ENCODE measurements around the gene TNFRSF11A. TPM values are rescaled to one million over a fixed set of nuclear protein-coding genes. Genes with fewer than 3 reads are reported as not detected.

The TNFRSF11A gene
- total RNA-seq, 3 donors from 2014 or later: 23.3 to 87.3 (median 59.3) TPM

GRCh38 chr18:62399781-62400308, 74.7 kb downstream of the TNFRSF11A start:
- ATAC-seq: peak; percentile 80
- intact Hi-C loops (cut with DNase I, micrococcal nuclease): no loop called here

GRCh38 chr18:62400916-62401315, 75.8 kb downstream of the TNFRSF11A start:
- H3K4me3 ChIP-seq: no peak overlapping the region
- H3K9me3 ChIP-seq: no peaks in the 10 kb centered on the region
- intact Hi-C loops (cut with DNase I, micrococcal nuclease): no loop called here
- ATAC-seq: no peak
- peaks cover 11% of the 10 kb centered on the region for H3K4me1 ChIP-seq (ENCODE audit: low read depth)
- no peaks in the 10 kb centered on the region for H3K36me3 ChIP-seq (ENCODE audit: low read depth)
- DNase-seq: no peak
- no peak for TF ChIP-seq CTCF (IDR thresholded peaks at IDR 0.05)

More at GRCh38 chr18:62399781-62400308, 74.7 kb downstream of the TNFRSF11A start:
- no peak for TF ChIP-seq CTCF (IDR thresholded peaks at IDR 0.05)
- Histone ChIP-seq H3K36me3 (ENCODE audit: low read depth) (no peaks in the 10 kb centered on the region), H3K9me3 (no peaks in the 10 kb centered on the region), H3K4me3 (no peak overlapping the region), H3K4me1 (ENCODE audit: low read depth) (peaks cover 11% of the 10 kb centered on the region)
- peak in 1 of 3 donors; percentile 42 for DNase-seq

DNA sequence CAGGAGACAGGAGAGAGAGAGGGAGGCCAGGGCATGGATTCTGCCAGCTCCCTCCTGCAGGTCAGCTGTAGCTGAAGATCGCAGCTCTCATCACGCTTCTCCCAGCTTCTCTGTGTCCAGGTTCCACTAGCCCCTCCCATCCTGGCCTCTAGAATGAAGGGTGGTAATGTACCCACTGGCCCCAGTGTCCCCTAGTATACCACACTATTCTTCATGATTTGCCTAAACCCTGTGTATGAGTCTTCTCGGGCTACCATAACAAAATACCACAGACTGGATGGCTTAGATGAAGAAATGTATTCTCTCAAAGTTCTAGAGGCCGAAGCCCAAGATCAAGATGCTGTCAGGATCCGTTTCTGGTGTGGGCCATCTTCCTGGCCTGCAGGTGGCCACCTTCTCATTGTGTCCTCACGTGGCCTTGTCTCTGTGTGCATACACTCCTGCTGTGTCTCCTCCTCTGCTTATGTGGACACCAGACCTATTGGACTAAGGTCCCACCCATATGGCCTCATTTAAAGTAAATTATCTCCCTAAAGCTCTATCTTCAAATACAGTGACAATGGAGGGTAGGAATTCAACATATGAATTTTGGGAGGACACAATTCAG, 77.3 kb downstream of the TNFRSF11A start:
- Histone ChIP-seq H3K9me3 (no peaks in the 10 kb centered on the region), H3K4me3 (no peak overlapping the region), H3K36me3 (ENCODE audit: low read depth) (no peaks in the 10 kb centered on the region), H3K4me1 (ENCODE audit: low read depth) (peaks cover 11% of the 10 kb centered on the region)
- no peak for TF ChIP-seq CTCF (IDR thresholded peaks at IDR 0.05)
- DNase-seq (no peak), ATAC-seq (no peak)
- intact Hi-C loops (cut with DNase I, micrococcal nuclease): no loop called here

DNA sequence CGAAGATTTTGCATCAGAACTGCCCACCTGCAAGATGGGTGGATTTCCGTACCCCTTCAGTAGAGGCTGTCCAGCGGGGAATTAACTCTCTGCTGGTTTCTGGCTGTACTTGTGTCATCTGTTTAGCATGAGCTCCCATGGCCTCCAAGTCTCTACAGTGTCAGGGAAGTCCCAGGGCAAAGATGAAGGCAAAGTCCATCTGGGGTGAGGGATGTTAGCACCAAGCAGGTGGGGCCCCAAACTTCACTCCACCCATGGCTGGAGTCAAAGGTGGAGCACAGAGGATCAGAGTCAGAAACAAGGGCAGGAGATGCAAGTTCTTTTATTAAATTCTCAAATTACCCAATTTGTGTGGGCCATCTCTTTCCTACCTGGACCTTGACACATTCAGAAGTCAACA, 78.0 kb downstream of the TNFRSF11A start:
- Histone ChIP-seq H3K36me3 (ENCODE audit: low read depth) (no peaks in the 10 kb centered on the region), H3K9me3 (no peaks in the 10 kb centered on the region), H3K4me3 (no peak overlapping the region), H3K4me1 (ENCODE audit: low read depth) (peaks cover 11% of the 10 kb centered on the region)
- intact Hi-C loops (cut with DNase I, micrococcal nuclease): no loop called here
- peak; percentile 68 for ATAC-seq
- TF ChIP-seq CTCF (IDR thresholded peaks at IDR 0.05): no peak
- DNase-seq: peak in 1 of 3 donors; percentile 43

- Histone ChIP-seq H3K9me3 (no peaks in the 10 kb centered on the region), H3K36me3 (ENCODE audit: low read depth) (no peaks in the 10 kb centered on the region), H3K4me3 (no peak overlapping the region), H3K4me1 (ENCODE audit: low read depth) (peaks cover 6% of the 10 kb centered on the region)
- DNase-seq: no peak
- TF ChIP-seq CTCF (IDR thresholded peaks at IDR 0.05): no peak
- intact Hi-C loops (cut with DNase I, micrococcal nuclease): no loop called here
- no peak for ATAC-seq
These were observed 79.8 kb downstream of the TNFRSF11A start for GRCh38 chr18:62404881-62405280.

All from mucosa of descending colon (tissue), 3 donors.